Measurements from ENCODE around the gene LEPROT. TPM values are rescaled to one million over a fixed set of nuclear protein-coding genes. Genes with fewer than 3 reads are reported as not detected.
"Not testable (repeated sequence)": the region's sequence is repeated elsewhere in the genome, so short reads cannot be mapped to it uniquely, and the experiment has no call there.

LEPROT gene
- total RNA-seq, 4 donors from 2014 or later = 70.1 to 159 (median 94.2) TPM

DNA sequence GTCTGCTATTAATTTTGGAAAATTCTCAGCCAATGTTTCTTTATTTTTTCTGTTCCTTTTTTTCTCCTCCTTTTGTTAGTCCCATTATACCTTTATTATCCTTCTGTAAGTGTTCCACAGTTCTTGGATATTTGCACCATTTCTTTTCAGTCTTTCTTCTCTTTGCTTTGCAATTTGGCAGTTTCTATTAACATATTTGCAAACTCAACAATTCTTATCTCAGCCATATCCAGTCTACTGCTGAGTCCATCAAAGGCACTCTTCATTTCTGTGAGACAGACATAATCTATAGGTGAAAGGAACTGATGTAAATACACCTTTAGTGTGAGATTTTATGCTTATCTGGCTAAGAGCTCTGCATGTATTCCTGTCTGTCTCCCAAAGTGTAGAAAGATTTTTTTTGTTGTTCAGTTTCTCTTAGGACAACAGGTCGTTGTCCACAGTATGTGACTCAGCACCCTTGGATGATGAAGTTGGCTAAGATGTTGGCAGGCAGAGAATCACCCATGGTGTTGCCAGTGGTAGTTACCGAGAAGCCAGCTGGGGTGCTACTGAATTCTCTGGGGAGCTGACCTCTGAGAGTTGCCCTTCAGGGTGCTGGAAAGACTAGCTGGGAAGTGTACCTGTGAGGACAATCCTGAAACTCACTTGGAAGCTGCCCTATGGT lies 38.4 kb downstream of the LEPROT start:
- Histone ChIP-seq H3K27ac (no peak overlapping the region), H3K4me3 (replicated peaks in 1 of 3) (no peak overlapping the region), H3K27me3 (no peaks in the 10 kb centered on the region), H3K4me1 (no peaks in the 10 kb centered on the region), H3K36me3 (no peaks in the 10 kb centered on the region), H3K9me3 (no peaks in the 10 kb centered on the region)
- intact Hi-C loops (cut with DNase I) = no loop called here
- no peak for DNase-seq
- no peak for TF ChIP-seq POLR2A (IDR thresholded peaks at IDR 0.05)
- TF ChIP-seq, protein P1, sequence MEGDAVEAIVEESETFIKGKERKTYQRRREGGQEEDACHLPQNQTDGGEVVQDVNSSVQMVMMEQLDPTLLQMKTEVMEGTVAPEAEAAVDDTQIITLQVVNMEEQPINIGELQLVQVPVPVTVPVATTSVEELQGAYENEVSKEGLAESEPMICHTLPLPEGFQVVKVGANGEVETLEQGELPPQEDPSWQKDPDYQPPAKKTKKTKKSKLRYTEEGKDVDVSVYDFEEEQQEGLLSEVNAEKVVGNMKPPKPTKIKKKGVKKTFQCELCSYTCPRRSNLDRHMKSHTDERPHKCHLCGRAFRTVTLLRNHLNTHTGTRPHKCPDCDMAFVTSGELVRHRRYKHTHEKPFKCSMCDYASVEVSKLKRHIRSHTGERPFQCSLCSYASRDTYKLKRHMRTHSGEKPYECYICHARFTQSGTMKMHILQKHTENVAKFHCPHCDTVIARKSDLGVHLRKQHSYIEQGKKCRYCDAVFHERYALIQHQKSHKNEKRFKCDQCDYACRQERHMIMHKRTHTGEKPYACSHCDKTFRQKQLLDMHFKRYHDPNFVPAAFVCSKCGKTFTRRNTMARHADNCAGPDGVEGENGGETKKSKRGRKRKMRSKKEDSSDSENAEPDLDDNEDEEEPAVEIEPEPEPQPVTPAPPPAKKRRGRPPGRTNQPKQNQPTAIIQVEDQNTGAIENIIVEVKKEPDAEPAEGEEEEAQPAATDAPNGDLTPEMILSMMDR (IDR thresholded peaks at IDR 0.05) = no peak
- 76 to 91% methylated on average over 2 of the region's 2 CpGs for WGBS, 2 donors

DNA sequence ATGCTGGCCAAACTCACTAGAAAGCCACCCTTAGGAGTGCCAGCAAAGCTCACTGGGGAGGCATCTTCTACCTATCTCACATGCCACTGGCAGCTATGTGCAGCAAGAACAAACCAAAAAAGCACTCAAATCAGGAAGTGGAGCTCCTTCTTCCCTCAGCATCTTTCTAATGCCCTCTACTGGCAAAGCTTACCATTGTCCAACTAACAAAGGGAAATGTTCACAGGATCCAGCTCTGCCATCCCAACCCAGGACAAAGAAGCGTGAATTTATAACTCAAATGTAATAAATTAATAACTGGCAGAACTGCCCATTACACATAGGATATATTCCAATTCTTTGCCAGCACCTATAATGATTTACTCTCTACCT lies 38.9 kb downstream of the LEPROT start:
- Histone ChIP-seq H3K27me3 (no peaks in the 10 kb centered on the region), H3K9me3 (no peaks in the 10 kb centered on the region), H3K36me3 (no peaks in the 10 kb centered on the region), H3K4me1 (no peaks in the 10 kb centered on the region), H3K4me3 (replicated peaks in 1 of 3) (no peak overlapping the region), H3K27ac (no peak overlapping the region)
- TF ChIP-seq POLR2A (IDR thresholded peaks at IDR 0.05) = no peak
- TF ChIP-seq, protein P1 (IDR thresholded peaks at IDR 0.05) = peak in 4 of 6 experiments; percentile 16 to 45 (median 32)
- intact Hi-C loops (cut with DNase I) = no loop called here
- WGBS, 2 donors = 79 to 89% methylated on average over 1 of the region's 1 CpG
- no peak for DNase-seq

DNA sequence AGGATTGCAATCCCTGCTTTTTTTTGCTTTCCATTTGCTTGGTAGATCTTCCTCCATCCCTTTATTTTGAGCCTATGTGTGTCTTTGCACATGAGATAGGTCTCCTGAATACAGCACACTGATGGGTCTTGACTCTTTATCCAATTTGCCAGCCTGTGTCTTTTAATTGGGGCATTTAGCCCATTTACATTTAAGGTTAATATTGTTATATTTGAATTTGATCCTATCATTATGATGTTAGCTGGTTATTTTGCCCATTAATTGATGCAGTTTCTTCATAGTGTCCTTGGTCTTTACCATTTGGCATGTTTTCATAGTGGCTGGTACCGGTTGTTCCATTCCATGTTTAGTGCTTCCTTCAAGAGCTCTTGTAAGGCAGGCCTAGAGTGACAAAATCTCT lies 45.4 kb downstream of the LEPROT start:
- H3K27ac ChIP-seq; DNase-seq; H3K4me3 ChIP-seq (replicated peaks in 1 of 3); H3K27me3 ChIP-seq; intact Hi-C loops (cut with DNase I); H3K9me3 ChIP-seq; H3K36me3 ChIP-seq: not testable (repeated sequence)
- H3K4me1 ChIP-seq = peaks cover 5 to 13% of the 10 kb centered on the region in 2 donors
- WGBS, 2 donors = 47 to 56% methylated on average over 1 of the region's 1 CpG

DNA sequence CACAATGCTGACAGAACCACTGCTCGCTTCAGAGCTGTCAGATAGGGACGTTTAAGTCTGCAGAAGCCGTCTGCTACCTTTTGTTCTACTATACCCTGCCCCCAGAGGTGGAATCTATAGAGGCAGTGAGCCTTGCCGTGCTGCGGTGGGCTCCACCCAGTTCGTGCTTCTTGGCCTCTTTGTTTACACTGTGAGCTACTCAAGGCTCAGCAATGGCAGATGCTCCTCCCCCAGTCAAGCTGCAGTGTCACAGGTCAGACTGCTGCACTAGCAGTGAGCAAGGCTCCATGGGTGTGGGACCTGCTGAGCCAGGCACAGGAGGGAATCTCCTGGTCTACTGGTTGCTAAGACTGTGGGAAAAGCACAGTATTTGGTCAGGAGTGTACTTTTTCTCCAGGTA lies 47.1 kb downstream of the LEPROT start:
- no peak overlapping the region for H3K27ac ChIP-seq
- no peak for DNase-seq
- H3K36me3 ChIP-seq = no peaks in the 10 kb centered on the region
- TF ChIP-seq, protein P1 (IDR thresholded peaks at IDR 0.05) = no peak
- no peak for TF ChIP-seq POLR2A (IDR thresholded peaks at IDR 0.05)
- H3K4me1 ChIP-seq = peaks cover 5 to 18% of the 10 kb centered on the region in 2 donors
- 17 to 44% methylated on average over 3 to 6 of the region's 6 CpGs for WGBS, 2 donors
- intact Hi-C loops (cut with DNase I) = no loop called here
- H3K9me3 ChIP-seq = no peaks in the 10 kb centered on the region
- no peak overlapping the region for H3K4me3 ChIP-seq (replicated peaks in 1 of 3)
- H3K27me3 ChIP-seq = no peaks in the 10 kb centered on the region

DNA sequence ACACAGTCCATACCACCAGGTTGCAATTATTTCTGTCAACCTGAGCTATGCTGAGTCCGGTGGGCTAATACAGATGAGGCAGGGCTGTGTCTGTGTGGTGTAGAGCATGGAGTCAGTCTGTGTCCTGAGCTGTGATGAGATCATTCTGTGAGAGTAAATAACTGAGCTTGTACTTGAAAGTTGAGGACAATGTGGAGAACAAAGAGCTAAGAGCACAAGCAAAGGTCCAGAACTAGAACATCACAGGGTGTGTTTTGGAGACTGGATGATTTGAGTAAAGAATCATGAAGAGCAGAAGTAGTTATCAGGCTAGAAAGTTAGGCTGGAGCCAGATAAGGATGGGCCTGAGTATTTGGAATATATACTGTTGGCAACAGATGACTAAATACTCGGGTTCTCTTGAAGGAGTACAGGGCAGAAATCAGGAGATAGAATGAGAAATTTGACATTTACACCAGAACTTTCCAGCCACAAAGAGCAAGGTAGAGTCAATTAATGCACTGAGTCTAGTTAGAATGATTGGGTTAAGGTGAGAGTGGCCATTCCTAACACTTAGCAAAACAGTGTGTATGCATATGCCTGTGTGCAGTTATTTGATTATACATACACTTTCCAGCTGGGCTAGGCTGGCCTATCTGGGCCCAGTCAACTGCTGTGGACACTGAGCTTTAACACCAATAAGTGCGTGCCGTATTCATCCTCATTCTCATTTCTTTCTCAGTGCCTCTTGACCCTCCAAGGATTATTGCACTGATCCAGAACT lies 48.8 kb downstream of the LEPROT start:
- no peaks in the 10 kb centered on the region for H3K36me3 ChIP-seq
- H3K4me1 ChIP-seq = peaks cover 5 to 18% of the 10 kb centered on the region in 2 donors
- no peak overlapping the region for H3K27ac ChIP-seq
- H3K27me3 ChIP-seq = no peaks in the 10 kb centered on the region
- H3K4me3 ChIP-seq (replicated peaks in 1 of 3) = no peak overlapping the region
- WGBS, 2 donors = 54 to 58% methylated on average over 4 of the region's 4 CpGs
- no peak for TF ChIP-seq POLR2A (IDR thresholded peaks at IDR 0.05)
- TF ChIP-seq, protein P1 (IDR thresholded peaks at IDR 0.05) = no peak
- intact Hi-C loops (cut with DNase I) = no loop called here
- DNase-seq = no peak
- H3K9me3 ChIP-seq = no peaks in the 10 kb centered on the region
